Thyroid gland (tissue), 4 donors: ENCODE data around the gene PDE4B. TPM values are rescaled to one million over a fixed set of nuclear protein-coding genes. Genes with fewer than 3 reads are reported as not detected.

ENCODE experiments used
- DNase-seq, 2 donors: peaks; one replicate each; pipeline ENCODE4 v3.0.0-alpha.2; 2019
- H3K27ac ChIP-seq, 3 donors: fragments of 200-600 bp; sonication (generic); 1 replicate in 2 of 3; 2 replicates in 1 of 3; pipeline ENCODE4 v1.5.1; 2016 to 2019; ENCODE audit warnings: mild to moderate bottlenecking in 1 of 3, moderate library complexity in 1 of 3
- H3K27me3 ChIP-seq: fragments of 200-600 bp; sonication (generic); one replicate; pipeline ENCODE4 v1.5.1; 2019
- H3K36me3 ChIP-seq, 2 donors: fragments of 200-600 bp; sonication (generic); one replicate each; pipeline ENCODE4 v1.5.1; 2016 to 2019
- H3K4me1 ChIP-seq, 2 donors: fragments of 200-600 bp; sonication (generic); one replicate each; pipeline ENCODE4 v1.5.1; 2017 to 2019
- H3K4me3 ChIP-seq, 3 donors: fragments of 200-600 bp; sonication (generic); replicated peaks in 1 of 3; 1 replicate in 2 of 3; 2 replicates in 1 of 3; pipeline ENCODE4 v1.5.1; 2016; ENCODE audit warnings: mild to moderate bottlenecking in 1 of 3
- H3K9me3 ChIP-seq: fragments of 200-600 bp; sonication (generic); one replicate; pipeline ENCODE4 v1.5.1; 2017
- CTCF ChIP-seq, 6 experiments: fragments of 200-600 bp in 3 of 6; fragments of 450-650 bp in 3 of 6; sonication (generic) in 3 of 6; IDR thresholded peaks; one replicate each; pipeline ENCODE4 v1.5.1; 2016 to 2019; ENCODE audit warnings: antibody characterized with exemption in 6 of 6, mild to moderate bottlenecking in 2 of 6, inconsistent platforms in 1 of 6, moderate library complexity in 1 of 6
- POLR2A ChIP-seq, 2 donors: fragments of 450-650 bp; IDR thresholded peaks; one replicate each; pipeline ENCODE4 v1.6.1; 2017; ENCODE audit warnings: antibody characterized with exemption in 2 of 2, mild to moderate bottlenecking in 2 of 2, moderate library complexity in 1 of 2
- WGBS, 2 donors: methylation state at CpG; one replicate each; pipeline ENCODE4 v1.1.5; 2017; 5-methylcytosine and 5-hydroxymethylcytosine counted together
- intact Hi-C: fragments of 100-400 bp; cut with DNase I; formaldehyde crosslinking; loops from one replicate; pipeline ENCODE4 v1.15.1; 2023
- total RNA-seq, 4 donors: library from RNA; depleted of rRNA; stranded (reverse); fragments of >200 nt; gene quantifications; one replicate each; pipeline ENCODE4 v1.2.3, GENCODE V29; 2016

PDE4B gene
- total RNA-seq, 4 donors from 2014 or later, result 9.6 to 21.3 (median 15.0) TPM

DNA sequence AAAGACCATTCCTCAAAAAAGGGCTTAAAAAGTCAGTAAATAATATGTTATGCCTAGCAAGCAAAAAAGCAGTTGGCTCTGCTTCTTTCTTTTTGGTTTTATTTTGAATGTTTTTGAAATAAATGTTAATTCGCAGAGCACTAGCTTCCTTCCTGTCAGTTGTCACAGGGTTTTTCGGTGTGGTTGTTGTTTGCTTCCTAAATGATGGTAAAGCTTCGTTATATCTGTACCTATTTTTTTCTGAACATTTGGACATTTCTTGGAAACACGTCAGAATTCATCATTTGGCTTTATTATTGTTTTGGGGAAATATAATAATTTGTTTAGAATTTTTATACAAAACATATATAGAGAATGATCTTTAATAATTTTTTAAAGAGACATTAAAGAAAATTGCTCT lies 389.3 kb downstream of the PDE4B start:
- H3K4me3 ChIP-seq, result no peak overlapping the region
- no peaks in the 10 kb centered on the region for H3K9me3 ChIP-seq
- intact Hi-C loops, result no loop called here
- no peak for TF ChIP-seq POLR2A (IDR thresholded peaks at IDR 0.05)
- no peak for DNase-seq
- 60 to 72% methylated on average over 4 of the region's 4 CpGs for WGBS, 2 donors
- H3K27me3 ChIP-seq, result no peaks in the 10 kb centered on the region
- H3K27ac ChIP-seq, result no peak overlapping the region
- H3K4me1 ChIP-seq, result peaks cover 0 to 3% of the 10 kb centered on the region in 2 donors
- H3K36me3 ChIP-seq, result no peaks in the 10 kb centered on the region

DNA sequence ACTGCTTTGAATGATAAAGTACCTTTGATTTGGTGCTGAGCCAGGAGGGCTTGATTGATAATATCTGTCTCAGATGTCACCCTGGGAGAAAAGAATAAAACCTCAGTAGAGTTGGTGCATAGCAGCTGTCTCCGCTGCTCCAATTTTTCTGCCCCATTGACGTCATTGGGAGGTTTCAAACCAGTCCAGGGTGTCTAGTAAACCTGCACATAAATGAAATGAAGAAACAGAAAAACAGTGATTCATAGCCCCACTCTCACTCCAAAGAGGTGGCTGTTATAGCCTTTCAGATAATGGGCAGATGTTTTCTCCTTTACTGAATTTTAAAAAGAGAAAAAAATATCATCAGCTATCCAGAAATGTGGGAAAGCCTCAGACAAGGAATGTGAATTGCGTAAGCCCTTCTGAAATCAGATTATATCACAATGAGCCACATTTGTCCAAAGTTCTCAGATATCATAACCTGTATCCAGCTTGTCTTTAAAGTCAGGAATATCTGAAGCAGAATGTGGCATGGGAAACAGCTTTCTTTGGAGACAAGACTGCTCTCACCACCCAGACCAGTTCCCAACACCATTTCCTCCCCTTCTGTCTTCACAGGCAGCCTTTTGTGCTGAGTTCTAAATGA lies 390.0 kb downstream of the PDE4B start:
- DNase-seq, result no peak
- Histone ChIP-seq H3K27ac (no peak overlapping the region), H3K4me1 (peaks cover 0 to 3% of the 10 kb centered on the region in 2 donors), H3K9me3 (no peaks in the 10 kb centered on the region), H3K36me3 (no peaks in the 10 kb centered on the region), H3K27me3 (no peaks in the 10 kb centered on the region), H3K4me3 (no peak overlapping the region)
- intact Hi-C loops, result no loop called here
- TF ChIP-seq CTCF (IDR thresholded peaks at IDR 0.05) (no peak), POLR2A (IDR thresholded peaks at IDR 0.05) (no peak)
- 77 to 81% methylated on average over 3 of the region's 3 CpGs for WGBS, 2 donors

DNA sequence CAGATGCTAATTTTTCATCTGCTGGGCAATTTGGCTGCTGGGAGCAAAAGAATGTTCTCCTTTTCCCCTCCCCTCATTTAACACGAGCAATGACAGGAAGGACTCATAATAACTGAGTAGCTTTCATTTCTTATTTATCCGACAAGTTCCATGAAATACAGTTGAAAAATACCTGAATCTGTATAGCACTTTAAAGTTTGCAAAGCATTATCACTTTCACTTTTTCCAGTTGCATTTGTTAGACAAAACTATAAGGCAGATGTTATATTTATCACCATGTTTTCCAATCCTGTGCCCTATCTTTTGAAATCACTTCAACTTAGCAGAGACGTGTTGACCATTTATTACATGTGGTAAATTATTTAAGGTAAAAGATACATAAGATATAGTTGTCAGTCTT lies 390.7 kb downstream of the PDE4B start:
- WGBS, 2 donors, result 78 to 80% methylated on average over 3 of the region's 3 CpGs
- no peaks in the 10 kb centered on the region for H3K36me3 ChIP-seq
- no peak overlapping the region for H3K4me3 ChIP-seq
- no peaks in the 10 kb centered on the region for H3K27me3 ChIP-seq
- TF ChIP-seq CTCF (IDR thresholded peaks at IDR 0.05) (no peak), POLR2A (IDR thresholded peaks at IDR 0.05) (no peak)
- H3K27ac ChIP-seq, result no peak overlapping the region
- peaks cover 0 to 3% of the 10 kb centered on the region in 2 donors for H3K4me1 ChIP-seq
- intact Hi-C loops, result no loop called here
- no peak for DNase-seq
- H3K9me3 ChIP-seq, result no peaks in the 10 kb centered on the region

DNA sequence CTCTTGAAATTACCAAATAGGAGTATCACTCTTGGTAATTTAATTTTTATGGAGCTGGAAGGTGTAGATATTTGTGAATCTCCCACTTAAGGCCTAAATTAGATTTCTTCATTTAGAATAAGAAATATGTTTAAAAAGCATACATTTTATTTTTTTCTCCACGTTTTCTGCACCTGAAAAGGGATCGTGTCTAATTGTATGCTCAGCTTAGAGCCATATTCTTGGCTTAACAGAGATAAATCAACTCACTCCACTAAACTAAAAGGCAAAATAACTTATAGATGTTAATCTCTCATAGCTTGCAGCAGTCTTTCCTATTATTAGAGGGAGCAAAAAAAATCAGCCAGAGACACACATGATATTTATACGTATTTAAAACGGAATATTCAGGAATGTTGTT lies 404.4 kb downstream of the PDE4B start:
- no peak for TF ChIP-seq CTCF (IDR thresholded peaks at IDR 0.05)
- no peak for TF ChIP-seq POLR2A (IDR thresholded peaks at IDR 0.05)
- 63% methylated on average over 4 of the region's 4 CpGs for WGBS, 2 donors
- H3K36me3 ChIP-seq, result no peaks in the 10 kb centered on the region
- no peak for DNase-seq
- intact Hi-C loops, result no loop called here
- peaks cover 0 to 6% of the 10 kb centered on the region in 2 donors for H3K4me1 ChIP-seq
- H3K27me3 ChIP-seq, result no peaks in the 10 kb centered on the region
- H3K27ac ChIP-seq, result no peak overlapping the region
- H3K4me3 ChIP-seq, result no peak overlapping the region
- H3K9me3 ChIP-seq, result no peaks in the 10 kb centered on the region

DNA sequence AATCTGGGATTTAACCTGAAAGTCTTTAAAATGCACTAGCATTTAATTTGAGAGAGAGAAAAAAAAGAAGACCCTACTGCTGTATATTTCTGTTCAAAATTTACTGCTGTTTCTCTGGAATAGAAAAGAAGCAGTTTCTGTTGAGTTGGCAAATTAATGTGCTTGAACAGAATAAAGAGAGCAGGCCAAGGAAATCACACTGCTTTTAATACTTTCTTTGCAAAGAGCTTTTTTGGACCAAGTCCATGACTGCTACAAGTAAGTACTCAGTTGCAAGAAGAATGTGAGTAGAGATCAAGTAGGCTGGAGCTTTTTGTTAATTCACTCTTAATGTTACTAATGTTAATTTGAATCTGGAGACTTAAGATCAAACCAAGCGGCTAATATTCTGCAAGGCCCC lies 405.1 kb downstream of the PDE4B start:
- no peak for DNase-seq
- 24 to 31% methylated on average over 1 of the region's 1 CpG for WGBS, 2 donors
- Histone ChIP-seq H3K4me1 (peaks cover 0 to 6% of the 10 kb centered on the region in 2 donors), H3K27me3 (no peaks in the 10 kb centered on the region), H3K9me3 (no peaks in the 10 kb centered on the region), H3K36me3 (no peaks in the 10 kb centered on the region), H3K4me3 (no peak overlapping the region), H3K27ac (peak overlapping the region in 1 of 3 donors; percentile 3)
- intact Hi-C loops, result no loop called here
- TF ChIP-seq POLR2A (IDR thresholded peaks at IDR 0.05), result no peak
- TF ChIP-seq CTCF (IDR thresholded peaks at IDR 0.05), result no peak
